Stimulated activated naive CD8-positive, alpha-beta T cell treated with anti-CD3 and anti-CD28 coated beads, Interleukin-15, amount 100 ng/mL, for 72 hours (primary cell): ENCODE data around the gene GSTM1.

ENCODE experiments used
- ATAC-seq: fragments of 150-1000 bp; cut with Tn5 transposase; 2 replicates; pipeline ENCODE4 v1.10.0; 2021; ENCODE audit warnings: mild to moderate bottlenecking, moderate library complexity
- DNase-seq, 2 donors: peaks; one replicate each; pipeline ENCODE4 v3.0.0; 2021 to 2022
- H3K27ac Mint-ChIP-seq, 2 donors: one replicate each; pipeline ENCODE4 v1.8.0; 2022; ENCODE audit warnings: mild to moderate bottlenecking in 2 of 2, mixed read lengths in 2 of 2, moderate library complexity in 2 of 2
- H3K27me3 Mint-ChIP-seq: one replicate; pipeline ENCODE4 v1.8.0; 2022; ENCODE audit warnings: mixed read lengths
- H3K4me1 Mint-ChIP-seq: one replicate; pipeline ENCODE4 v1.8.0; 2022; ENCODE audit warnings: mild to moderate bottlenecking, mixed read lengths
- H3K4me3 Mint-ChIP-seq, 2 donors: one replicate each; pipeline ENCODE4 v1.8.0; 2022; ENCODE audit warnings: mild to moderate bottlenecking in 2 of 2, mixed read lengths in 2 of 2, moderate library complexity in 1 of 2
- H3K9me3 Mint-ChIP-seq, 2 donors: one replicate each; pipeline ENCODE4 v1.8.0; 2022; ENCODE audit warnings: mixed read lengths in 2 of 2

Gene GSTM1

GRCh38 chr1:109726007-109726406, 38.4 kb downstream of the GSTM1 start:
- no peak overlapping the region for H3K4me3 Mint-ChIP-seq
- peaks cover 6% of the 10 kb centered on the region for H3K4me1 Mint-ChIP-seq
- ATAC-seq (no peak), DNase-seq (no peak)
- H3K27me3 Mint-ChIP-seq = no peaks in the 10 kb centered on the region
- H3K27ac Mint-ChIP-seq = no peak overlapping the region
- no peaks in the 10 kb centered on the region for H3K9me3 Mint-ChIP-seq

- ATAC-seq (no peak), DNase-seq (no peak)
- H3K27ac Mint-ChIP-seq = no peak overlapping the region
- no peaks in the 10 kb centered on the region for H3K27me3 Mint-ChIP-seq
- H3K9me3 Mint-ChIP-seq = no peaks in the 10 kb centered on the region
- H3K4me1 Mint-ChIP-seq = peaks cover 6% of the 10 kb centered on the region
- H3K4me3 Mint-ChIP-seq = no peak overlapping the region
Observed at GRCh38 chr1:109726728-109727373, 39.2 kb downstream of the GSTM1 start.

GRCh38 chr1:109728870-109729269, 41.3 kb downstream of the GSTM1 start:
- H3K27me3 Mint-ChIP-seq = no peaks in the 10 kb centered on the region
- H3K9me3 Mint-ChIP-seq = no peaks in the 10 kb centered on the region
- DNase-seq (no peak), ATAC-seq (no peak)
- peaks cover 6% of the 10 kb centered on the region for H3K4me1 Mint-ChIP-seq
- H3K27ac Mint-ChIP-seq = no peak overlapping the region
- no peak overlapping the region for H3K4me3 Mint-ChIP-seq

GRCh38 chr1:109730666-109731065, 43.0 kb downstream of the GSTM1 start:
- Mint-ChIP-seq H3K27ac (no peak overlapping the region), H3K27me3 (no peaks in the 10 kb centered on the region), H3K9me3 (no peaks in the 10 kb centered on the region), H3K4me1 (peaks cover 6% of the 10 kb centered on the region), H3K4me3 (no peak overlapping the region)
- DNase-seq (no peak), ATAC-seq (no peak)

GRCh38 chr1:109732390-109732881, 44.8 kb downstream of the GSTM1 start:
- ATAC-seq (no peak), DNase-seq (no peak)
- Mint-ChIP-seq H3K9me3 (no peaks in the 10 kb centered on the region), H3K4me3 (no peak overlapping the region), H3K4me1 (peaks cover under 1% of the 10 kb centered on the region), H3K27ac (no peak overlapping the region), H3K27me3 (no peaks in the 10 kb centered on the region)

GRCh38 chr1:109733236-109733870, 45.7 kb downstream of the GSTM1 start:
- Mint-ChIP-seq H3K27ac (no peak overlapping the region), H3K4me1 (no peaks in the 10 kb centered on the region), H3K4me3 (no peak overlapping the region), H3K9me3 (no peaks in the 10 kb centered on the region), H3K27me3 (no peaks in the 10 kb centered on the region)
- DNase-seq (no peak), ATAC-seq (no peak)

GRCh38 chr1:109739738-109740614, 52.4 kb downstream of the GSTM1 start:
- DNase-seq = peak; percentile 67 to 83
- no peaks in the 10 kb centered on the region for H3K9me3 Mint-ChIP-seq
- H3K27me3 Mint-ChIP-seq = peaks cover 17% of the 10 kb centered on the region
- H3K4me1 Mint-ChIP-seq = peaks cover 12% of the 10 kb centered on the region
- peak overlapping the region in 1 of 2 donors; percentile 95 for H3K27ac Mint-ChIP-seq
- peak; percentile 94 for ATAC-seq
- H3K4me3 Mint-ChIP-seq = peak overlapping the region; percentile 58 to 87

GRCh38 chr1:109740615-109741373, 53.2 kb downstream of the GSTM1 start, which contains the start of gene GSTM3:
Gene GSTM3 (minus strand): TSS chr1:109741038. CDS start chr1:109740287, 751 bp downstream.
- no peak for DNase-seq
- Mint-ChIP-seq H3K27ac (peak within 1 kb of the TSS in 1 of 2 donors; percentile 95), H3K4me3 (peak within 1 kb of the TSS; percentile 45 to 87), H3K4me1 (peaks cover 12% of the 10 kb centered on the region), H3K9me3 (no peaks in the 10 kb centered on the region), H3K27me3 (peaks cover 25% of the 10 kb centered on the region)
- ATAC-seq = no peak
